HG03159 (cell line): ENCODE results near the gene ADRA1B.
"Not testable (repeated sequence)": the region's sequence is repeated elsewhere in the genome, so short reads cannot be mapped to it uniquely, and the experiment has no call there.

Experiments
- ATAC-seq: cut with Tn5 transposase; IDR thresholded peaks from one replicate; pipeline ENCODE4 v1.9.1; 2021; ENCODE audit warnings: mild to moderate bottlenecking, moderate library complexity; ENCODE audit not compliant: unreplicated experiment

ADRA1B gene

DNA sequence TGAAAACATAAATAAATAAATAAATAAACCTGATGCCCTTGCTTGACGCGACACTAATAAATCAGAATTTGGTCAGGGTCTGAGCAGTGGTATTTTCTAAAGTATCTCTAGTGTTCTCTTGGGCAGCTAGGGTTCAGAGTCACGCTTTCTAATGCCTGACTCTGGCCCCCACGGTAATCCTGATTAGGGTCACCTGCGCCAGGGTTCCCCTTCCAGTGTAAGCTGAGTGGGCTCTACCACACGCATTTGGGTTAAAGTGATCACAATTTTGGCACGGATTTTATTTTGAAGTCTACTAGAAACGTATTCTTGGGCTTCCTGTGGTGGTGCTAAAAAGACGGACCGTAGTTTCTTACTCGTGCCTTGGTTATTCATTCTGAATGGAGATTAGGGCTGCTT lies 93.3 kb downstream of the ADRA1B start:
- ATAC-seq, result peak; percentile 11

DNA sequence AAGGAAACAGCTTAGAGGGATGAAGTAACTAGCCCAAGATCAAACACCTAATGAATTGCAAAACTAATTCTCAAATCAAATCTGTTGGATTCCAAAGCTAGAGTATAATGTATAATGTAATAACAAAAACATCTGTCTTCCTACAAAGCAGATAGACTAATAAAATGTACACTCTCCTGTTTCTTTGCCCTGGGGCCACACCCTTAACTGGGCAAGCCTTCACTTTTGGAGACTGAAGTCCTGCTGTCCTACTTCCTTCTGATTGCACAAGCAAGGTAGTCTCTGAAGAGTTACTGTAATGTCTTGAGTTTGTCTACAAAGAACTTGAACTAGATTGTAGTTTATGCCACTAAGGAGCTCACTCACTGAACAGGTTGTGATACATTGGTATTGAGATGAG lies 95.2 kb downstream of the ADRA1B start:
- ATAC-seq, result no peak

DNA sequence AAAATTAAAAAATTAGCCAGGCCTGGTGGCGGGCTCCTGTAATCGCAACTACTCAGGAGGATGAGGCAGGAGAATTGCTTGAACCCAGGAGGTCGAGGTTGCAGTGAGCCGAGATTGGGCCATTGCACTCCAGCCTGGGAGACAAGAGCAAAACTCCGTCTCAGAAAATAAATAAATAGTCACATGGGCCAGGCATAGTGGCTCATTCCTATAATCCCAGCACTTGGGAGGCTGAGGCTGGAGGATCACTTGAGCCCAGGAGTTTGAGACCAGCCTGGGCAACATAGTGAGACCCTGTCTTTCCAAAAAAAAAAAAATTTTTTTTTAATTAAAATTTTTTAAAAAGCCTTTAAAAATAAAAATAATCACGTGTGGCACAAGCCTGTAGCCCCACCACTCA lies 97.9 kb downstream of the ADRA1B start:
- ATAC-seq, result not testable (repeated sequence)

DNA sequence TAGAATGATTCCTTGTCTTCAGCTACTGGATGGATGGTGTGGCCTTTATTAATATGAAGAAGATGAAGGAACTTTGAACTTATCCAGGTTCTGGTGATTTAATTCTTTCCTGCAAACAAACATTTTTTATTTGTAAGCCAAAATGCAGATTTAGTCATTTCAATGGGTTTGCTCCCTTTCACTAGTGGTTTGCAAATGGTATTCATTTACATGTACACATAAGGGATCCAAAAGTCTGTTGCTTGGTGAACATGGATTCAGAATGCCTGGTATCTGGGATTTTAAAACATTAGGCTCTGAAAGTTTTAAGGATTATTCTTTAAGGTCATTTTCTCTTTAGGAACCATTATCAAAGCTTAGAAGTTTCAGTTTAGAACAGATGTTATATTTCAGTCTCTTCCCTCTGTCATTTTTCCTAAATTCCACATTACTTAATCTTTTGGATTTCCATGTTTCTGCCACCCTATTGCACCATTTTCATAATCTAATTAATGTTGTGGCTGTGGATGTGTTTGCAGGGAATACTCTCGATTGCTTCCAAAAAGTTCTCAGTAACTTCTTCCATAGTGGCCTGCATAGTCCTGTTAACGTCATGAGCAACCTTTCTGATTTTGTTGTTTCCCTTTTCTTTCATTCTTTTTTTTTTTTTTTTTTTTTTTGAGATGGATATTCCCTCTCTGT lies 102.8 kb downstream of the ADRA1B start:
- ATAC-seq, result no peak

DNA sequence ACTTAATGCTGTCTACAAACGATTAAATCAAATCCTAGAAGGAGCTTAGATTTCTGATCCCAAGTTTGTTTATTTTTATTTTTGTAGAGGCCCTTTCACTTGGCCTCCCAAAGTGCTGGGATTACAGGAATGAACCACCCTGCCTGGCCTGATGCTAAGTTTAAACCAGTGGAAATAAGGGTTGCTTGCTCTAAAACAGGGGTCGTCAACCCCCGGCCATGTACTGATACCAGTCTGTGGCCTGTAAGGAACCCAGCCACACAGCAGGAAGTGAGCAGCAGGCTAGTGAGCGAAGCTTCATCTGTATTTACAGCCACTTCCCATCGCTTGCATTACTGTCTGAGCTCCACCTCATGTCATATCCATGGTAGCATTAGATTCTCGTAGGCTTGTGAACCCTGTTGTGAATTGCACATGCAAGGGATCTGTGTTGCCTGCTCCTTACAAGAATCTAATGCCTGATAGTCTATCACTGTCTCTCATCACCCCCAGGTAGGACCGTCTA lies 104.0 kb downstream of the ADRA1B start:
- no peak for ATAC-seq

DNA sequence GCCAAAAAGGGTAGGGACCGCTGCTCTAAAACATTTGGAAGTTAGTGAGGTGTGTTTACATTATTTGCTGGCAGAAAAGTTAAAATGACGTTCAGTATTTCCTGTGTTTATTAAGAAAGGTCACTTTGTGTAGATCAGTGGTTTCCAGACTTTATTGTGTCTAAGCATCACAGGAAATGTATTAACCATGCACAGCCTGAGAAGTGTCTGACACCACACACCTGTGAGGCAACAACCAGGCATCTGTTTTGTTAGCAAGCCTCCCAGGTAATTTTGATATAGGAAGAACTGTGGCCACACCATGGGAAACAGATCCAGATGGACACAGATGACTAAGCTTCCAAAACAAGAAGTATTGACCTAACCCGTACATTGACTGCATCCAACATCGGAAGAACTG lies 104.7 kb downstream of the ADRA1B start:
- ATAC-seq, result no peak

DNA sequence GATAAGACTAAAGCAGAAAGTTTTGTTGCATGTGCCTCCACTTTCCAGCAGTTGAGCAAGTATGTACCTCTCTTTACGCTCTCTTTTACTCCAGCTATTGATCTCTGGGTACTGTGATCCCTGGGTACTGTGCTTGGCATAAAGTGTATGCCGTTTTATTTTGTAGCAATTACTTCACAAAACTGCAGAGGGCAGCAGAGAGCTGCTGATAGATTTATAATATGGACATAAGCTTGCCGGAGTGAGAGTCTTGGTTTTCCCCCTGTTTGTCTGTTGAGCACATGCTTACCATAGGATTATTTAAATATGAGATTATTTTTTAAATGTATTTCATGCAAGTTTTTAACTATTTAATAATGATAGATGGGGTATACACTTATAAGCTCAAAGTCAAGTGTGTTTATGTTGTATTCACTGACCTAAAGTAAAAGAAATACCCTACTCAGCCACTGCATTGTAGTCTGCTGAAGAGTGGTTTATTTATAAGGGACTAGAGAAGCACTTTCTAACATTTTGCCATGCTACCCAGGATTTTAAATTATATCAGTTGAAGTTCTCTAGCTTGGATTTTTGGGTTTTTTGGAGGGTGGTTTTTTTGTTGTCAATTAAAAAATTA lies 105.7 kb downstream of the ADRA1B start:
- ATAC-seq, result peak; percentile 92
